ENCODE results near the gene NTN1. TPM values are rescaled to one million over a fixed set of nuclear protein-coding genes. Genes with fewer than 3 reads are reported as not detected.

Gene NTN1
- total RNA-seq, 4 donors from 2014 or later = 74.3 to 211 (median 107) TPM

GRCh38 chr17:9231449-9232154 is 210.3 kb downstream of the NTN1 start:
- Histone ChIP-seq H3K27me3 (no peaks in the 10 kb centered on the region), H3K36me3 (no peaks in the 10 kb centered on the region), H3K4me3 (no peak overlapping the region), H3K27ac (peak overlapping the region in 3 of 4 donors; percentile 80 to 92 (median 91)), H3K9me3 (no peaks in the 10 kb centered on the region), H3K4me1 (peaks cover 2 to 66% (median 11%) of the 10 kb centered on the region in 3 donors)
- no peak for ATAC-seq
- TF ChIP-seq EP300 (IDR thresholded peaks at IDR 0.05) (no peak), CTCF (IDR thresholded peaks at IDR 0.05) (no peak), POLR2A (IDR thresholded peaks at IDR 0.05) (no peak), POLR2AphosphoS5 (IDR thresholded peaks at IDR 0.05) (no peak)
- WGBS, 2 donors (ENCODE audit: low coverage in 1 of 2) = no CpG with 5 or more reads among the region's 23 CpGs

DNA sequence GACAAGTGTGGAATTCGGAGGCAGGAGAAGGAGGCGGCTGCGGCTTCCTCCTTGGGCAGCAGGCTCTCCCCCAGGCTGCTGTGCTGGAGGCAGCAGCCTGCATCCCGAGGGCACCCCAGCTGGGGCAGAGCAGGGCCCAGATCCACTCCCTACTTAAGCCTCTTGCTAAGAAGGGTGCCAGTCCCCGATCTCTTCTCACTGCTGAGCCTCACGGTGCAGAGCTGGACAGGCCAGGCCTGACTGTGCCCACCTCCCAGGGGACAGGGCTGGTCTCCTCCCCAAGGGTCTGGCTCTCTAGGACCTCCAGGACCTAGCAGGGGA is 210.8 kb downstream of the NTN1 start:
- ATAC-seq = no peak
- no peak for TF ChIP-seq POLR2AphosphoS5 (IDR thresholded peaks at IDR 0.05)
- TF ChIP-seq EP300 (IDR thresholded peaks at IDR 0.05) = no peak
- TF ChIP-seq POLR2A (IDR thresholded peaks at IDR 0.05) = no peak
- no peak for TF ChIP-seq CTCF (IDR thresholded peaks at IDR 0.05)
- WGBS, 2 donors (ENCODE audit: low coverage in 1 of 2) = no CpG with 5 or more reads among the region's 6 CpGs
- H3K27ac ChIP-seq = peak overlapping the region in 3 of 4 donors; percentile 80 to 92 (median 91)
- H3K4me1 ChIP-seq = peaks cover 2 to 69% (median 11%) of the 10 kb centered on the region in 3 donors
- no peaks in the 10 kb centered on the region for H3K27me3 ChIP-seq
- H3K36me3 ChIP-seq = no peaks in the 10 kb centered on the region
- H3K4me3 ChIP-seq = no peak overlapping the region
- H3K9me3 ChIP-seq = no peaks in the 10 kb centered on the region

DNA sequence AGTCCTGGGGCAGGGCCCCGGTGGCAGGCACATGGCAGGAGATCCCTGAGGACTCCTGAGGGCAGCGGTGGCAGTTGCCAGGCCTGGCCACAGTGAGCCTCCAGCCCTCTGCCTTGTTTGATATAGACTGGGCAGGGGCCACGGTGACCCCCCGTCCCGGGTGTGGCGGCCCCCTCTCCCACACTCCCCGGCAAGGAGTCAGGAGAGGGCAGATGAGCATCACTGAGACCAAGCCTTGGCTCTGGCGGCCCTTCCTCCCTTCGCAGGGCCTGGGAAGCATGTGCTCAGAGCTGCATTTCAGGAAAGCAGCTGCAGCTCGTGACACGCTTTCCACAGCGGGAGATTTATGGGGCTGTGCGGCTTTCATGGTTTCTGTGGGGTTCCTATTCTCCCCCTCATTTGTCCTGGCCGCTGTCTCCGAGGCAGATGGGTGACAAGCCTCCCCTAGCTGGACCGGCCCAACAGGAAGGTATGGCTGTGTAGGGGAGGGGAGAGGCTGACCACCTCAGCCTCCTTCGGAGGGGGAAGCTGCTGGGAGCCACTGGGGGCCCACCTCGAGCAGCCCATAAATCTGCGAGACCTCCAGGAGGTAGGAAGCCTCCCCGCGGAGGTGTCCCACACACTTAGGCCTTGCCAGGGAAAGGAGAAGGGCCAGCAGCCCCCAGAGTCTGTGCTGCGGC is 211.4 kb downstream of the NTN1 start:
- Histone ChIP-seq H3K36me3 (no peaks in the 10 kb centered on the region), H3K27me3 (no peaks in the 10 kb centered on the region), H3K4me3 (no peak overlapping the region), H3K27ac (peak overlapping the region in 3 of 4 donors; percentile 80 to 92 (median 91)), H3K9me3 (no peaks in the 10 kb centered on the region), H3K4me1 (peaks cover 2 to 72% (median 11%) of the 10 kb centered on the region in 3 donors)
- no CpG with 5 or more reads among the region's 22 CpGs for WGBS, 2 donors (ENCODE audit: low coverage in 1 of 2)
- no peak for TF ChIP-seq EP300 (IDR thresholded peaks at IDR 0.05)
- TF ChIP-seq POLR2AphosphoS5 (IDR thresholded peaks at IDR 0.05) = peak; percentile 70
- TF ChIP-seq POLR2A (IDR thresholded peaks at IDR 0.05) = no peak
- TF ChIP-seq CTCF (IDR thresholded peaks at IDR 0.05) = no peak
- no peak for ATAC-seq

GRCh38 chr17:9233271-9233599 is 211.9 kb downstream of the NTN1 start:
- H3K9me3 ChIP-seq = no peaks in the 10 kb centered on the region
- H3K27me3 ChIP-seq = no peaks in the 10 kb centered on the region
- no peak overlapping the region for H3K4me3 ChIP-seq
- no peak for TF ChIP-seq POLR2A (IDR thresholded peaks at IDR 0.05)
- TF ChIP-seq EP300 (IDR thresholded peaks at IDR 0.05) = no peak
- TF ChIP-seq CTCF (IDR thresholded peaks at IDR 0.05) = no peak
- no peak for TF ChIP-seq POLR2AphosphoS5 (IDR thresholded peaks at IDR 0.05)
- H3K36me3 ChIP-seq = no peaks in the 10 kb centered on the region
- peaks cover 0 to 72% (median 7%) of the 10 kb centered on the region in 3 donors for H3K4me1 ChIP-seq
- 90% methylated on average over 2 of the region's 9 CpGs; no CpG with 5 or more reads in 1 of the 2 donors for WGBS, 2 donors (ENCODE audit: low coverage in 1 of 2)
- no peak for ATAC-seq
- peak overlapping the region in 3 of 4 donors; percentile 80 to 92 (median 91) for H3K27ac ChIP-seq

DNA sequence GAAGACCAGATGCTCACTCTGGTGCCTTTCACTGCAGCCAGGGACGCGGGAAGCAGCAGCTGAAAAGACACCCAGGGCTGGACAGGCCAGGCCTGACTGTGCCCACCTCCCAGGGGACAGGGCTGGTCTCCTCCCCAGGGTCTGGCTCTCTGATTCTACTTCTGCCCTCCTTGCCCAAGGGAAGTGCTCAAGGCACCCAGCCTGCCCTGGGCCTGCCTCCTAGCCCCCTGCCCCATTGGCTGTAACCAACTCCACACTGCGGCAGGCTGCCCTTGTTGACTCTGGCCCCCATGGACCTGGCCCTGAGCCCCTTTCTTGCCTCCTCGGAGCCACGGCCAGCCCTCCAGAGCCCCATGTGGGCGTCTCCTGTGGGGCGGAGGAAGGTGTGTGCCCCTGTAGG is 212.5 kb downstream of the NTN1 start:
- peak overlapping the region in 3 of 4 donors; percentile 0 to 91 (median 80) for H3K27ac ChIP-seq
- no peak for ATAC-seq
- no CpG with 5 or more reads among the region's 7 CpGs for WGBS, 2 donors (ENCODE audit: low coverage in 1 of 2)

More for the DNA sequence above, 212.5 kb downstream of the NTN1 start:
- Histone ChIP-seq H3K9me3 (no peaks in the 10 kb centered on the region), H3K36me3 (no peaks in the 10 kb centered on the region), H3K27me3 (no peaks in the 10 kb centered on the region), H3K4me3 (no peak overlapping the region), H3K4me1 (peaks cover 0 to 74% (median 7%) of the 10 kb centered on the region in 3 donors)
- no peak for TF ChIP-seq CTCF (IDR thresholded peaks at IDR 0.05)
- TF ChIP-seq POLR2AphosphoS5 (IDR thresholded peaks at IDR 0.05) = no peak
- TF ChIP-seq EP300 (IDR thresholded peaks at IDR 0.05) = no peak
- no peak for TF ChIP-seq POLR2A (IDR thresholded peaks at IDR 0.05)

Measured in gastroesophageal sphincter (tissue), 4 donors.